C4-2B (cell line): Measurements from ENCODE around the gene ECHS1.

Experiments used
- ZFX ChIP-seq: fragments of 450-650 bp; IDR thresholded peaks from 2 replicates; pipeline ENCODE4 v1.6.1; 2017
- TF ChIP-seq, protein P1 (sequence below): fragments of 450-650 bp; conservative IDR thresholded peaks from 2 replicates; pipeline ENCODE4 v1.5.1; 2017; ENCODE audit warnings: mild to moderate bottlenecking

DNA sequence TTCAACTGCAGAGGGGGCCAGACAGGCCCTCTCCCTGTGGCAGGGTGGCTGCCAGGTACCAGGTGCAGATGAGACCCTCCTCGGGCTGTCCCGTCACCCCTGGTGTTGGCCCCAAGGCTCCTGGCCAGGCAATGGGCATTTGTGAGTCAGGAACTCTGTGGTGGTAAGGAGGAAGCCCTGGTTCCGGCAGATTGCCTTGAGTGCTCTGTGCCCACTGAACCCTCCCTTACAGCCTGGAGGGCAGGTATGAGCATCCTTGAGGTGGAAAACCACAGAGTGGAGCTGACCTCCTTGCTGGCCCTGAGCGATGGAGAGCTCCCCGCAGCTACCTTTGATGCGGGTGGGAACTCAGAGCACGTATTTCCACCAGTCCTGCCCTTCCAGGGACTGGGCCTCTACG is 7.9 kb upstream of the ECHS1 start:
- TF ChIP-seq, protein P1, sequence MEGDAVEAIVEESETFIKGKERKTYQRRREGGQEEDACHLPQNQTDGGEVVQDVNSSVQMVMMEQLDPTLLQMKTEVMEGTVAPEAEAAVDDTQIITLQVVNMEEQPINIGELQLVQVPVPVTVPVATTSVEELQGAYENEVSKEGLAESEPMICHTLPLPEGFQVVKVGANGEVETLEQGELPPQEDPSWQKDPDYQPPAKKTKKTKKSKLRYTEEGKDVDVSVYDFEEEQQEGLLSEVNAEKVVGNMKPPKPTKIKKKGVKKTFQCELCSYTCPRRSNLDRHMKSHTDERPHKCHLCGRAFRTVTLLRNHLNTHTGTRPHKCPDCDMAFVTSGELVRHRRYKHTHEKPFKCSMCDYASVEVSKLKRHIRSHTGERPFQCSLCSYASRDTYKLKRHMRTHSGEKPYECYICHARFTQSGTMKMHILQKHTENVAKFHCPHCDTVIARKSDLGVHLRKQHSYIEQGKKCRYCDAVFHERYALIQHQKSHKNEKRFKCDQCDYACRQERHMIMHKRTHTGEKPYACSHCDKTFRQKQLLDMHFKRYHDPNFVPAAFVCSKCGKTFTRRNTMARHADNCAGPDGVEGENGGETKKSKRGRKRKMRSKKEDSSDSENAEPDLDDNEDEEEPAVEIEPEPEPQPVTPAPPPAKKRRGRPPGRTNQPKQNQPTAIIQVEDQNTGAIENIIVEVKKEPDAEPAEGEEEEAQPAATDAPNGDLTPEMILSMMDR, result no peak
- no peak for TF ChIP-seq ZFX
